ENCODE measurements around the gene MYBPC1. TPM values are rescaled to one million over a fixed set of nuclear protein-coding genes. Genes with fewer than 3 reads are reported as not detected.

The MYBPC1 gene
- total and polyA plus RNA-seq, 12 donors = 0.14 to 9.3 (median 0.66) TPM; not detected in 5

- Histone ChIP-seq H3K27ac (no peak overlapping the region), H3K36me3 (replicated peaks in 1 of 2) (no peaks in the 10 kb centered on the region), H3K9me3 (replicated peaks in 1 of 3) (no peaks in the 10 kb centered on the region), H3K4me3 (no peak overlapping the region), H3K4me1 (replicated peaks in 1 of 2) (no peaks in the 10 kb centered on the region), H3K27me3 (no peaks in the 10 kb centered on the region)
- no peak for DNase-seq
- intact Hi-C loops (cut with DNase I) = no loop called here
- TF ChIP-seq CTCF (IDR thresholded peaks at IDR 0.05) (no peak), POLR2A (IDR thresholded peaks at IDR 0.05) (no peak)
- WGBS, 4 donors = 76 to 84% (median 80%) methylated on average over 2 of the region's 2 CpGs
Observed at GRCh38 chr12:101592448-101592847, 2.3 kb upstream of the MYBPC1 start.

- Histone ChIP-seq H3K4me3 (no peak overlapping the region), H3K27me3 (no peaks in the 10 kb centered on the region), H3K27ac (no peak overlapping the region), H3K4me1 (replicated peaks in 1 of 2) (no peaks in the 10 kb centered on the region), H3K36me3 (replicated peaks in 1 of 2) (no peaks in the 10 kb centered on the region), H3K9me3 (replicated peaks in 1 of 3) (no peaks in the 10 kb centered on the region)
- TF ChIP-seq POLR2A (IDR thresholded peaks at IDR 0.05) = no peak
- TF ChIP-seq CTCF (IDR thresholded peaks at IDR 0.05) = no peak
- DNase-seq = no peak
- intact Hi-C loops (cut with DNase I) = no loop called here
- WGBS, 4 donors = 63 to 76% (median 67%) methylated on average over 4 of the region's 4 CpGs
Observed at GRCh38 chr12:101592921-101593320, 1.9 kb upstream of the MYBPC1 start.

DNA sequence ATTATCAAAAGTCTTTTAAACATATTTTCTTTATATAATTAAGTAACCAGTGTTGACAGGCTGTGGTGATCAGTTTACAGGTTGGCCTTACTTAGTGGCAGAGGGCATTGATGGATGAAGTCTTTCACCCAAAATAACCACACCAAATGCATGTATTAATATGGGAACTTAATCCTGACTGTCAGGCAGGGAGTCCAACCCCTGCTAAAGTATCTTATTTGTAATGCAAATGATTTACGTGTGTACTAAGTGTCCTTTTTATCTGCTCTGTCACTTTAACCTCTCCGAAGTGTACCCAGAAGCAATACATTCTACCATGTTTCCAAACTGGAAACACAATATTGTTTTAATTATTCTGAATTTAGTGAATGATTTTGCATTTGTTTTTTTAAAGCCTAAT is 1.4 kb downstream of the MYBPC1 start:
- no peaks in the 10 kb centered on the region for H3K27me3 ChIP-seq
- DNase-seq = no peak
- no peak for TF ChIP-seq POLR2A (IDR thresholded peaks at IDR 0.05)
- H3K9me3 ChIP-seq (replicated peaks in 1 of 3) = no peaks in the 10 kb centered on the region
- H3K27ac ChIP-seq = no peak overlapping the region
- H3K36me3 ChIP-seq (replicated peaks in 1 of 2) = no peaks in the 10 kb centered on the region
- no peaks in the 10 kb centered on the region for H3K4me1 ChIP-seq (replicated peaks in 1 of 2)
- H3K4me3 ChIP-seq = no peak overlapping the region
- 68 to 76% (median 76%) methylated on average over 2 of the region's 2 CpGs for WGBS, 4 donors
- intact Hi-C loops (cut with DNase I) = no loop called here

GRCh38 chr12:101597164-101597563 is 2.4 kb downstream of the MYBPC1 start:
- H3K4me3 ChIP-seq = no peak overlapping the region
- H3K27me3 ChIP-seq = no peaks in the 10 kb centered on the region
- no peak for DNase-seq
- H3K36me3 ChIP-seq (replicated peaks in 1 of 2) = no peaks in the 10 kb centered on the region
- H3K9me3 ChIP-seq (replicated peaks in 1 of 3) = no peaks in the 10 kb centered on the region
- TF ChIP-seq POLR2A (IDR thresholded peaks at IDR 0.05) = no peak
- no peak for TF ChIP-seq CTCF (IDR thresholded peaks at IDR 0.05)
- H3K4me1 ChIP-seq (replicated peaks in 1 of 2) = no peaks in the 10 kb centered on the region
- WGBS, 4 donors = 79 to 90% (median 83%) methylated on average over 2 of the region's 2 CpGs
- intact Hi-C loops (cut with DNase I) = no loop called here
- no peak overlapping the region for H3K27ac ChIP-seq

- no peaks in the 10 kb centered on the region for H3K9me3 ChIP-seq (replicated peaks in 1 of 3)
- H3K36me3 ChIP-seq (replicated peaks in 1 of 2) = no peaks in the 10 kb centered on the region
- no peak overlapping the region for H3K4me3 ChIP-seq
- no peak for TF ChIP-seq CTCF (IDR thresholded peaks at IDR 0.05)
- no peak for TF ChIP-seq POLR2A (IDR thresholded peaks at IDR 0.05)
- H3K27ac ChIP-seq = no peak overlapping the region
- intact Hi-C loops (cut with DNase I) = no loop called here
- 89 to 97% (median 94%) methylated on average over 3 of the region's 3 CpGs for WGBS, 4 donors
- no peak for DNase-seq
- no peaks in the 10 kb centered on the region for H3K4me1 ChIP-seq (replicated peaks in 1 of 2)
- no peaks in the 10 kb centered on the region for H3K27me3 ChIP-seq
Observed at GRCh38 chr12:101598483-101598882, 3.7 kb downstream of the MYBPC1 start.

Data from adrenal gland (tissue), 12 donors.